ENCODE measurements around the gene BRD9. TPM values are rescaled to one million over a fixed set of nuclear protein-coding genes. Genes with fewer than 3 reads are reported as not detected.
"Not testable (repeated sequence)": the region's sequence is repeated elsewhere in the genome, so short reads cannot be mapped to it uniquely, and the experiment has no call there.

Gene BRD9
- polyA plus RNA-seq, 1 donor (not counting 4 experiments of a cell fraction or from before 2014, with no cell fraction given), result 10.1 TPM

DNA sequence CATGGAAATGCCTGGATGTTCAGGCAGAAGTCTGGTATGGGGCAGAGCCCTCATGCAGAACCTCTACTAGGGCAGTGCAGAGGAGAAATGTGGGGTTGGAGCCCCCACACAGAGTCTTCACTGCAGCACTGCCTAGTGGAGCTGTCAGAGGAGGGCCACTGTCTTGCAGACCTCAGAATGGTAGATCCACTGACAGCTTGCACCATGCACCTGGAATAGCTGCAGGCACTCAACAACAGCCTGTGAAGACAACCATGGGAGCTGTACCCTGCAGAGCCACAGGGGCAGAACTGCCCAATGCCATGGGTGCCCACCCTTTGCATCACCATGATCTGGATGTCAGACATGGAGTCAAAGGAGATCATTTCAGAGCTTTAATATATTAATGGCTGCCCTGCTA is 37.0 kb upstream of the BRD9 start:
- Histone ChIP-seq H3K79me2 (ENCODE audit: control insufficient read depth, insufficient read depth, low read length) (no peaks in the 10 kb centered on the region), H3K27ac (ENCODE audit: control insufficient read depth, insufficient read depth, low read length) (no peak overlapping the region), H3K4me3 (ENCODE audit: control insufficient read depth in 2 of 3, extremely low read depth in 1 of 3, insufficient read depth in 2 of 3, low read depth in 1 of 3, low read length in 3 of 3) (no peak overlapping the region), H3K9me1 (ENCODE audit: control insufficient read depth, extremely low read depth, insufficient read depth, low read length) (no peaks in the 10 kb centered on the region), H3K27me3 (ENCODE audit: control insufficient read depth, extremely low read depth, insufficient read depth, low read length) (peaks cover 21% of the 10 kb centered on the region), H3K9me3 (ENCODE audit: control insufficient read depth, low read depth, low read length) (no peaks in the 10 kb centered on the region), H3K4me2 (ENCODE audit: control insufficient read depth, extremely low read depth, insufficient read depth, low read depth, low read length) (no peak overlapping the region), H4K20me1 (ENCODE audit: control insufficient read depth, extremely low read depth, insufficient read depth, low read length) (no peaks in the 10 kb centered on the region), H3K9ac (ENCODE audit: control insufficient read depth, extremely low read depth, insufficient read depth, low read length) (no peak overlapping the region), H3K4me1 (ENCODE audit: control insufficient read depth, extremely low read depth, insufficient read depth, low read length) (no peaks in the 10 kb centered on the region), H2AFZ (ENCODE audit: control insufficient read depth, low read length) (no peak overlapping the region), H3K36me3 (ENCODE audit: control insufficient read depth in 2 of 2, extremely low read depth in 1 of 2, insufficient read depth in 2 of 2, low read length in 2 of 2) (no peaks in the 10 kb centered on the region)
- dilution Hi-C loops (cut with MboI; ENCODE audit: extremely low pct_ligation_motif_present, low sequenced_read_pairs), result no loop called here
- FAIRE-seq (no peak), DNase-seq (ENCODE audit: low read depth, low spot score) (no peak)
- TF ChIP-seq CTCF (optimal IDR thresholded peaks at IDR 0.05 in 1 of 3, IDR thresholded peaks at IDR 0.05 in 1 of 3, conservative IDR thresholded peaks at IDR 0.05 in 1 of 3; ENCODE audit: extremely low read depth in 1 of 3, insufficient read depth in 2 of 3, low read length in 3 of 3), result no peak
- no peak for TF ChIP-seq EZH2 (IDR thresholded peaks at IDR 0.05; ENCODE audit: low read length)

DNA sequence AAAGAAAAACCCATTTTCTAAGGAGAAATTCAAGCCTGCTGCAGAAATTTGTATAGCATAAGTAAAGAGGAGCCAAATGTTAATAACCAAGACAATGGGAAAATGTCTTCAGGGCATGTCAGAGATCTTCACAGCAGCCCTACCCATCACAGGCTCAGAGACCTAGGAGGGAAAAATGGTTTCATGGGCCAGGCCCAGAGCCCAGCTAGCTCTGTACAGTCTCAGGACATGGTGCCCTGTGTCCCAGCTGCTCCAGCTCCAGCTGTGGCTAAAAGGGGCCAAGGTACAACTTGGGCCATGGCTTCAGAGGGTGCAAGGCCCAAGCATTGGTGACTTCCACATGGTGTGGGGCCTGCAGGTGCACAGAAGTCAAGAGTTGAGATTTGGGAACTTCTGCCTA is 36.6 kb upstream of the BRD9 start:
- H3K9me3 ChIP-seq (ENCODE audit: control insufficient read depth, low read depth, low read length); H3K4me3 ChIP-seq (ENCODE audit: control insufficient read depth in 2 of 3, extremely low read depth in 1 of 3, insufficient read depth in 2 of 3, low read depth in 1 of 3, low read length in 3 of 3); FAIRE-seq; H3K79me2 ChIP-seq (ENCODE audit: control insufficient read depth, insufficient read depth, low read length); H3K9me1 ChIP-seq (ENCODE audit: control insufficient read depth, extremely low read depth, insufficient read depth, low read length); H4K20me1 ChIP-seq (ENCODE audit: control insufficient read depth, extremely low read depth, insufficient read depth, low read length); H2AFZ ChIP-seq (ENCODE audit: control insufficient read depth, low read length); H3K9ac ChIP-seq (ENCODE audit: control insufficient read depth, extremely low read depth, insufficient read depth, low read length); H3K36me3 ChIP-seq (ENCODE audit: control insufficient read depth in 2 of 2, extremely low read depth in 1 of 2, insufficient read depth in 2 of 2, low read length in 2 of 2); H3K27ac ChIP-seq (ENCODE audit: control insufficient read depth, insufficient read depth, low read length); dilution Hi-C loops (cut with MboI; ENCODE audit: extremely low pct_ligation_motif_present, low sequenced_read_pairs); H3K4me2 ChIP-seq (ENCODE audit: control insufficient read depth, extremely low read depth, insufficient read depth, low read depth, low read length); H3K4me1 ChIP-seq (ENCODE audit: control insufficient read depth, extremely low read depth, insufficient read depth, low read length); DNase-seq (ENCODE audit: low read depth, low spot score): not testable (repeated sequence)
- H3K27me3 ChIP-seq (ENCODE audit: control insufficient read depth, extremely low read depth, insufficient read depth, low read length), result peaks cover 21% of the 10 kb centered on the region
